Mesenchymal stem cell (in vitro differentiated cells and primary cell): ENCODE measurements around the gene NUDT1. TPM values are rescaled to one million over a fixed set of nuclear protein-coding genes. Genes with fewer than 3 reads are reported as not detected.

ENCODE experiments used
- DNase-seq: peaks from one replicate; pipeline ENCODE4 v3.0.0-alpha.2; 2013
- H2AFZ ChIP-seq: one replicate; pipeline ENCODE4 v1.6.1; 2013; ENCODE audit warnings: low read depth, mild to moderate bottlenecking, control low read depth, inconsistent platforms, low read length, moderate library complexity
- H2AK5ac ChIP-seq: 2 replicates; pipeline ENCODE4 v1.6.1; 2013; ENCODE audit warnings: low read length, moderate library complexity, mild to moderate bottlenecking, inconsistent platforms; ENCODE audit not compliant: severe bottlenecking
- H2BK120ac ChIP-seq: one replicate; pipeline ENCODE4 v1.6.1; 2013; ENCODE audit warnings: low read depth, mild to moderate bottlenecking, inconsistent platforms, low read length, moderate library complexity
- H2BK12ac ChIP-seq, 2 experiments: one replicate each; pipeline ENCODE4 v1.6.1; 2013; ENCODE audit warnings: inconsistent platforms in 2 of 2, low read length in 2 of 2, mild to moderate bottlenecking in 2 of 2, moderate library complexity in 2 of 2, control low read depth in 1 of 2
- H2BK15ac ChIP-seq: one replicate; pipeline ENCODE4 v1.6.1; 2013; ENCODE audit warnings: mild to moderate bottlenecking, low read depth, inconsistent platforms; ENCODE audit not compliant: poor library complexity, severe bottlenecking
- H2BK5ac ChIP-seq: 2 replicates; pipeline ENCODE4 v1.6.1; 2013; ENCODE audit warnings: low read depth, mild to moderate bottlenecking, low read length, control low read depth, inconsistent platforms; ENCODE audit not compliant: poor library complexity, severe bottlenecking
- H3K14ac ChIP-seq, 2 experiments: one replicate each; pipeline ENCODE4 v1.6.1; 2013; ENCODE audit warnings: inconsistent platforms in 2 of 2, low read length in 2 of 2, control low read depth in 1 of 2, mild to moderate bottlenecking in 1 of 2, moderate library complexity in 1 of 2
- H3K18ac ChIP-seq, 2 experiments: one replicate each; pipeline ENCODE4 v1.6.1; 2013; ENCODE audit warnings: inconsistent platforms in 2 of 2, low read length in 2 of 2, control low read depth in 1 of 2, low read depth in 1 of 2, mild to moderate bottlenecking in 1 of 2
- H3K23ac ChIP-seq, 2 experiments: one replicate each; pipeline ENCODE4 v1.6.1; 2013; ENCODE audit warnings: inconsistent platforms in 2 of 2, low read length in 2 of 2, mild to moderate bottlenecking in 2 of 2, moderate library complexity in 2 of 2, control low read depth in 1 of 2
- H3K27ac ChIP-seq: 2 replicates; pipeline ENCODE4 v1.5.1; 2013; ENCODE audit warnings: mild to moderate bottlenecking, moderate library complexity, low read length, control low read depth, inconsistent platforms; ENCODE audit not compliant: poor library complexity, severe bottlenecking
- H3K27me3 ChIP-seq, 2 experiments: 2 replicates each; pipeline versions ENCODE4 v1.6.1 to v1.7.0; 2013; ENCODE audit warnings: low read length in 2 of 2, mild to moderate bottlenecking in 2 of 2, moderate library complexity in 2 of 2, control low read depth in 1 of 2, inconsistent platforms in 1 of 2; ENCODE audit not compliant: control insufficient read depth in 1 of 2, insufficient read depth in 1 of 2
- H3K36me3 ChIP-seq, 2 experiments: 2 replicates each; pipeline versions ENCODE4 v1.6.1 to v1.7.0; 2013; ENCODE audit warnings: low read length in 2 of 2, control low read depth in 1 of 2, inconsistent platforms in 1 of 2, low read depth in 1 of 2, mild to moderate bottlenecking in 1 of 2; ENCODE audit not compliant: insufficient read depth in 2 of 2, control insufficient read depth in 1 of 2
- H3K4ac ChIP-seq, 2 experiments: one replicate each; pipeline ENCODE4 v1.6.1; 2013; ENCODE audit warnings: inconsistent platforms in 2 of 2, low read length in 2 of 2, mild to moderate bottlenecking in 2 of 2, moderate library complexity in 2 of 2, control low read depth in 1 of 2, low read depth in 1 of 2
- H3K4me1 ChIP-seq: 2 replicates; pipeline ENCODE4 v1.6.1; 2013; ENCODE audit warnings: low read depth, low read length, control low read depth; ENCODE audit not compliant: control insufficient read depth, insufficient read depth
- H3K4me2 ChIP-seq: 2 replicates; pipeline ENCODE4 v1.6.1; 2013; ENCODE audit warnings: low read length, mild to moderate bottlenecking, inconsistent platforms; ENCODE audit not compliant: poor library complexity, severe bottlenecking
- H3K4me3 ChIP-seq, 2 experiments: 2 replicates each; pipeline versions ENCODE4 v1.5.1 to v1.7.0; 2013; ENCODE audit warnings: low read length in 2 of 2, mild to moderate bottlenecking in 2 of 2, control low read depth in 1 of 2, low read depth in 1 of 2; ENCODE audit not compliant: insufficient read depth in 1 of 2
- H3K79me1 ChIP-seq: replicated peaks from 2 replicates; pipeline ENCODE4 v1.6.1; 2013; ENCODE audit warnings: mild to moderate bottlenecking, control low read depth, low read length, inconsistent platforms; ENCODE audit not compliant: poor library complexity, severe bottlenecking
- H3K9ac ChIP-seq: 2 replicates; pipeline ENCODE4 v1.7.0; 2013; ENCODE audit warnings: mild to moderate bottlenecking, low read length, moderate library complexity
- H3K9me3 ChIP-seq: 2 replicates; pipeline ENCODE4 v1.7.0; 2013; ENCODE audit warnings: mild to moderate bottlenecking, low read length; ENCODE audit not compliant: control insufficient read depth
- H4K8ac ChIP-seq: one replicate; pipeline ENCODE4 v1.6.1; 2013; ENCODE audit warnings: inconsistent platforms, mild to moderate bottlenecking, low read length, moderate library complexity
- H4K91ac ChIP-seq: one replicate; pipeline ENCODE4 v1.6.1; 2013; ENCODE audit warnings: mild to moderate bottlenecking, low read length, inconsistent platforms
- WGBS: methylation state at CpG from one replicate; pipeline ENCODE4 v1.1.7; 2013; ENCODE audit warnings: mixed read lengths; 5-methylcytosine and 5-hydroxymethylcytosine counted together
- polyA plus RNA-seq, 2 experiments: library from polyadenylated mRNA; stranded (reverse); fragments of 200-250 nt; gene quantifications; one replicate each; pipeline ENCODE4 v1.2.3, GENCODE V29; 2013

The NUDT1 gene
- polyA plus RNA-seq (2013, experiment 1 of 2) = 13.8 TPM
- polyA plus RNA-seq (2013, experiment 2 of 2) = 13.5 TPM

DNA sequence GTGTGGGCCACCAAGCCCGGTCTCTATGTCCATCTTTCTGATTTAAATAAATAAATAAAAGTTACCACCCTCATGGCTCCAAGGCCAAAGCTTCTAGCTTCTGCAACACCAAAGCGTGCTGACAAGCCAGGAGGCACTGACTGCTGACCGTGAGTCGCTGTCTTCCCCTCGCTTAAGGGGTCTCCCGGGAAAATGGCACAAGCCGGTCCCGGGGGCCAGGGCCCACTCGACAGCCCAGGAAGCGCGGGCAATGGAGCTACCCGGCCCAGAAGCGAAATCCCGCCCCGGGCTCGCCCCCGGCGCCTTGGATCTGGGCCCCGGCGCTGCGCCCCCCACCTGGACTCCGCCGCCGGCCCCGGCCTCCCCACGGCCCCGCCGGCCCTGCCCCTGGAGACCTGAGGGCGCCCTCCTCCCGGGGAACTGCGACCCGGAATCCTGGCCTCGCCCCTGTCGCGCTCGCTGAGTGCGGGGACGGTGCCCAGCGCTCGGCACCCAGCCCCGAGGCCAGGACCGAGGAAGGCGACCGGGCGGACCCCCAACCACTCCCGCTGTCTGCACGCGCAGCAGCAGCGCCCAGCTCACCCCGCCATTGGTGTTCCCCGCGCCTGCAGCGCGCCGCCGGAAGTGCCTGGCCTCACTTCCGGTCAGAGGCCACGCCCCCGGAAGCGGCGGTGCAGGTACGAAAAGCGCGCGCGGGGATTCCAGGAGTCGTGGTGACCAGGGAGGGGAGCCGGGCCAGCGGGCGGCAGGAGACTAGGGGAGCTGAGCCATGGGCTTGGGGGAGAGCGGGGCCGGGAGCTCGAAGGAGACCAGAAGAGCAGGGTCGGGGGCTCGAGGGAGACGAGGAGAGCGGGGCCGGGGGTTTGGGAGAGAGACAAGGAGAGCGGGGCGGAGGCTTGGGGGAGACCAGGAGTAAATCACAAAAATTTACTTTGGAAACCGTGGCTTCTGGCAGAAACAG is at the start of gene NUDT1, which contains the start of gene MRM2:
Gene NUDT1, plus strand, starts transcription at position 647 of the 961 bp plus-strand sequence. CDS start 2,349 bp downstream, outside the sequence.
Gene MRM2, minus strand, starts transcription at position 626 of the 961 bp plus-strand sequence. Its CDS starts 36 bp downstream, at position 590.
- peak; percentile 84 for DNase-seq
- Histone ChIP-seq H2BK120ac (peak within 1 kb of the TSS; percentile 21), H2BK12ac (no peak within 1 kb of the TSS), H3K4me2 (peak within 1 kb of the TSS; percentile 92), H4K91ac (peak within 1 kb of the TSS; percentile 54), H3K4ac (peak within 1 kb of the TSS in 1 of 2 experiments; percentile 63), H2AK5ac (no peak within 1 kb of the TSS), H4K8ac (peak within 1 kb of the TSS; percentile 97), H3K9ac (peak within 1 kb of the TSS; percentile 93), H2AFZ (peak within 1 kb of the TSS; percentile 90), H3K23ac (peak within 1 kb of the TSS in 1 of 2 experiments; percentile 36), H3K79me1 (peaks cover 15% of the 10 kb centered on the region), H3K27ac (no peak within 1 kb of the TSS), H3K14ac (peak within 1 kb of the TSS in 1 of 2 experiments; percentile 82), H3K18ac (peak within 1 kb of the TSS; percentile 86 to 87), H2BK5ac (no peak within 1 kb of the TSS), H2BK15ac (peak within 1 kb of the TSS; percentile 9), H3K9me3 (no peaks in the 10 kb centered on the region), H3K36me3 (peaks cover 26% of the 10 kb centered on the region in 2 experiments), H3K4me3 (peak within 1 kb of the TSS; percentile 93 to 97), H3K4me1 (peaks cover 16% of the 10 kb centered on the region), H3K27me3 (no peaks in the 10 kb centered on the region)
- WGBS = 2% methylated on average over 75 of the region's 81 CpGs

DNA sequence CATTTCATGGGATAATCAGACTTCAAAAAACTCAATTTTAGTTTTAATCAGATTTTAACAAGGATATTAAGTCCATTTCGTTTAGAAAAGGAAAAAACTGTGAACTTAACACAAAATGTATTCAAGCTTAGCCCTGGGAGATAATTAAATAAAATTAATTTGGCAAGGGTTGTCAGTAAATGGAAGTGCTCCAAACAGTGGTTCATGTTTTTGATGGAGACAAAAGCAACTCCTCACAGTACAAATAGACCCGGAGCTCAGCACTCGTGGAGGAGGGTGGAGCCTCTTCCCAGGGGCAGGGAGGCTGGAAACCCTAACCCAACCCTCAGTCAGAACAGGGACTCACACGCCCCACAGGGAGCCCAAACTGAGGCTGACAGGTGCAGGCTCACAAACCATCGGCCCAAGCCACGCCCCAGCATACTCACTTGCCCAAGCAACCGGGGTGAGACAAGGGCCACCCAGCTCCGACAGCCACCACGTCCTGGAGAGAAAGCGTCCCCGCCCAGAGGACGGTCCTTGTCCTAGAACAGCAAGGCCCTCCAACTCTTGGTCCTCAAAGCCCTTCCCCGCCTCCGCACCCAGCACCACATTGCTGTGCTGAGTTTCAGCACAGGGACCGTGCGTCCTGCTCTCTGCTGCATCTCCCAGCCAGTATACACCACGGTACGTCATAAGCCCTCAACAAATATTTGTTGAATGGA is 49.0 kb upstream of the NUDT1 start:
- Histone ChIP-seq H4K91ac (no peak overlapping the region), H2BK15ac (no peak overlapping the region), H2BK120ac (no peak overlapping the region), H2BK12ac (no peak overlapping the region), H3K4me2 (no peak overlapping the region), H3K4me1 (peaks cover 3% of the 10 kb centered on the region), H3K4ac (no peak overlapping the region), H2BK5ac (no peak overlapping the region), H3K18ac (no peak overlapping the region), H3K9me3 (peaks cover 8% of the 10 kb centered on the region), H3K23ac (no peak overlapping the region), H3K36me3 (peaks cover 19 to 30% of the 10 kb centered on the region in 2 experiments), H3K9ac (no peak overlapping the region), H3K27me3 (no peaks in the 10 kb centered on the region), H2AFZ (no peak overlapping the region), H2AK5ac (no peak overlapping the region), H3K27ac (no peak overlapping the region), H3K4me3 (no peak overlapping the region), H3K14ac (no peak overlapping the region), H4K8ac (no peak overlapping the region), H3K79me1 (peaks cover 36% of the 10 kb centered on the region)
- 97% methylated on average over 17 of the region's 18 CpGs for WGBS
- DNase-seq = no peak

DNA sequence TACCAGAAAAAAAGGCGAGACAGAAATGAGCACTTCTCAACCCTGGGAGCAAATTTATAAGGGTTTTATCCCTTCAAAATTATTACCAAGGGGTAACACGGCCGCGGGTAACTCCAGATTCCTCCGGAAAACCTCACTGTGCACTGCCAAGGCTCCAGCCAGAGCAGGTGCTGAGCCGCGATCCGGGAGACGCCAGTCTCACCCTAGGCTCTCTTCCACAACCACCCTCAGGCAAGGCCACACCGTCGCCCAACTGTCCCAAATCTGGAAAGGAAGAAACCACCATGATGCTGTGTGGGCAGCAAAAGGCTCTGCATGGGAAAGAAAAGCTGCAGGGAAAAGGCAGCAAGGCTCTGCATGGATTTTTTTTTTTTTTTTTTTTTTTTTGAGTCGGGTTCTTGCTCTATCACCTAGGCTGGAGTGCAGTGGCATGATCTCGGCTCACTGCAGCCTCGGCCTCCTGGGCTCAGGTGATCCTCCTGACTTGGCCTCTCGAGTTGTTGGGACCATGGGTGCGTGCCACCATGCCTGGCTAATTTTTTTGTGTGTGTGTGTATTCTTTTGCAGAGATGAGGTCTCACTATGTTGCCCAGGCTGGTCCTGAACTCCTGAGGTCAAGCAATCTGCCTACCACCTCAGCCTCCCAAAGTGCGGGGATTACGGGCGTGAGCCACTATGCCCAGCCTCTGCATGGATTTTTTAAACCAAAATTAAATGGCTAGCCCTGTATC is 48.3 kb upstream of the NUDT1 start:
- Histone ChIP-seq H3K4ac (no peak overlapping the region), H3K27ac (no peak overlapping the region), H2BK12ac (no peak overlapping the region), H3K23ac (no peak overlapping the region), H3K4me1 (peaks cover 3% of the 10 kb centered on the region), H3K4me2 (no peak overlapping the region), H3K36me3 (peaks cover 19 to 38% of the 10 kb centered on the region in 2 experiments), H2AK5ac (no peak overlapping the region), H3K9me3 (peaks cover 4% of the 10 kb centered on the region), H2AFZ (no peak overlapping the region), H3K27me3 (no peaks in the 10 kb centered on the region), H3K9ac (no peak overlapping the region), H2BK5ac (no peak overlapping the region), H4K91ac (no peak overlapping the region), H4K8ac (no peak overlapping the region), H3K79me1 (peaks cover 40% of the 10 kb centered on the region), H2BK120ac (no peak overlapping the region), H2BK15ac (no peak overlapping the region), H3K18ac (no peak overlapping the region), H3K14ac (no peak overlapping the region), H3K4me3 (no peak overlapping the region)
- DNase-seq = no peak
- 93% methylated on average over 14 of the region's 19 CpGs for WGBS
